GM12891 (cell line): ENCODE data around the gene HDAC11.

Source experiments
- POLR2A ChIP-seq: IDR thresholded peaks from 2 replicates; pipeline ENCODE4 v1.6.1; 2011; ENCODE audit warnings: low read depth, low read length, control low read depth
- POLR2AphosphoS5 ChIP-seq: IDR thresholded peaks from 2 replicates; pipeline ENCODE4 v1.6.1; 2011; ENCODE audit warnings: low read depth, low read length, control low read depth

DNA sequence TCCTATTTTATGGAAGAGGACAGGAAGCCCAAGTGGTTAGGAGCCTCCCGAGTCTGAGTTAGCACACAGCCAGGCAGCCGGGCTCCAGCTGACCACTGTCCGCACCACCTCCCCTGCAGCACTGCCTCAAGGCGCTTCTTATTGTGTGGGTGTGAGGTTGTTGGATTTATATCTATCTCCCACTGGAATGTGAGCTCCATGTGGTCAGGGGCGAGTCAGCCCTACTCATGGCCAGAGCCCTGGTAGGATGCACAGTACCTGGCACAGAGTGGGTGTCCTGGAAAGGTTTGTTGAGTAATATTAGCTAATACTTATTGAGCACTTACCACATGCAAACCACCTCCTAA, 59.2 kb downstream of the HDAC11 start:
- TF ChIP-seq POLR2AphosphoS5 = no peak
- no peak for TF ChIP-seq POLR2A
